Endothelial cell of hepatic sinusoid (primary cell): ENCODE data around the gene CEP85.

ENCODE experiments used
- in situ Hi-C: cut with HindIII; loops from 2 replicates; pipeline ENCODE4 v1.10.0; 2017; ENCODE audit warnings: low sequenced_read_pairs

Gene CEP85

GRCh38 chr1:26233903-26234643, at the start of gene CEP85:
TSS of gene CEP85 (plus strand) at chr1:26234200. CDS start at chr1:26239784, 5,584 bp downstream.
- in situ Hi-C loops, result no loop called here

GRCh38 chr1:26184883-26185282, 49.1 kb upstream of the CEP85 start:
- in situ Hi-C loops, result no loop called here

GRCh38 chr1:26187882-26188281, 46.1 kb upstream of the CEP85 start:
- in situ Hi-C loops, result no loop called here

- in situ Hi-C loops, result no loop called here
Observed at GRCh38 chr1:26188477-26188876, 45.5 kb upstream of the CEP85 start.

- in situ Hi-C loops, result no loop called here
Observed at GRCh38 chr1:26189331-26189730, 44.7 kb upstream of the CEP85 start.

GRCh38 chr1:26189751-26190275, 44.2 kb upstream of the CEP85 start:
- in situ Hi-C loops, result no loop called here

- in situ Hi-C loops, result no loop called here
Observed at GRCh38 chr1:26190373-26190987, 43.5 kb upstream of the CEP85 start, which contains the start of gene CATSPER4. TSS of gene CATSPER4 (plus strand) at chr1:26190602. CDS start at chr1:26190628, 26 bp downstream.

GRCh38 chr1:26191739-26192138, 42.3 kb upstream of the CEP85 start:
- in situ Hi-C loops, result no loop called here

GRCh38 chr1:26195805-26196204, 38.2 kb upstream of the CEP85 start:
- in situ Hi-C loops, result no loop called here

- in situ Hi-C loops, result no loop called here
Observed at GRCh38 chr1:26197301-26197700, 36.7 kb upstream of the CEP85 start.

- in situ Hi-C loops, result no loop called here
Observed at GRCh38 chr1:26197813-26198212, 36.2 kb upstream of the CEP85 start.

GRCh38 chr1:26200413-26200812, 33.6 kb upstream of the CEP85 start:
- in situ Hi-C loops, result no loop called here

GRCh38 chr1:26203642-26204318, 30.2 kb upstream of the CEP85 start:
- in situ Hi-C loops, result no loop called here

- in situ Hi-C loops, result loop anchor here (5.0 kb wide), 1 partner anchor 62 kb away; no protein-coding TSS in a partner anchor
Observed at GRCh38 chr1:26210147-26210870, 23.7 kb upstream of the CEP85 start.

- in situ Hi-C loops, result loop anchor here (5.0 kb wide), 1 partner anchor 60 kb away; no protein-coding TSS in a partner anchor
Observed at GRCh38 chr1:26212726-26213125, 21.3 kb upstream of the CEP85 start.

GRCh38 chr1:26213335-26213905, 20.6 kb upstream of the CEP85 start:
- in situ Hi-C loops, result loop anchor here (5.0 kb wide), 1 partner anchor 59 kb away; no protein-coding TSS in a partner anchor

- in situ Hi-C loops, result no loop called here
Observed at GRCh38 chr1:26215246-26215645, 18.8 kb upstream of the CEP85 start.

- in situ Hi-C loops, result no loop called here
Observed at GRCh38 chr1:26218906-26219494, 15.0 kb upstream of the CEP85 start.

- in situ Hi-C loops, result no loop called here
Observed at GRCh38 chr1:26220199-26220912, 13.6 kb upstream of the CEP85 start.
